A673 (cell line): Measurements from ENCODE around the gene F3. TPM values are rescaled to one million over a fixed set of nuclear protein-coding genes. Genes with fewer than 3 reads are reported as not detected.

Experiments
- BruUV-seq: library from RNA; stranded (reverse); fragments of 400-500 nt; replicated peaks from 2 replicates; lab custom pipeline; 2021; lab: Mats Ljungman, UMichigan
- CTCF ChIA-PET: fragments of 300-600 bp; sonication (Branson Sonifier 250); formaldehyde crosslinking; loops from one replicate; lab custom pipeline; 2022; ENCODE audit warnings: antibody characterized with exemption; lab: Charles Lee
- POLR2A ChIA-PET: fragments of 300-600 bp; sonication (Branson Sonifier 250); formaldehyde crosslinking; loops from one replicate; lab custom pipeline; 2022; ENCODE audit warnings: antibody characterized with exemption; ENCODE audit not compliant: low non-redundant PET; lab: Charles Lee
- DNase-seq: peaks from one replicate; pipeline ENCODE4 v3.0.0-alpha.2; 2015; ENCODE audit warnings: low spot score
- H3K27ac ChIP-seq: fragments of 200-600 bp; sonication (generic); 2 replicates; pipeline ENCODE4 v1.5.1; 2016; ENCODE audit warnings: mixed run types, low read depth, mild to moderate bottlenecking, mixed read lengths, antibody characterized with exemption, low read length; ENCODE audit not compliant: poor library complexity, severe bottlenecking
- H3K27me3 ChIP-seq: fragments of 200-600 bp; sonication (generic); replicated peaks from 2 replicates; pipeline ENCODE4 v1.6.1; 2017; ENCODE audit warnings: mixed run types, low read depth, mild to moderate bottlenecking, mixed read lengths, antibody characterized with exemption, low read length; ENCODE audit not compliant: insufficient read depth, poor library complexity
- H3K36me3 ChIP-seq: fragments of 200-600 bp; sonication (generic); 2 replicates; pipeline ENCODE4 v1.6.1; 2016; ENCODE audit warnings: mixed run types, mild to moderate bottlenecking, mixed read lengths, antibody characterized with exemption, low read length; ENCODE audit not compliant: insufficient read depth, poor library complexity, severe bottlenecking
- H3K4me1 ChIP-seq: fragments of 200-600 bp; sonication (generic); 2 replicates; pipeline ENCODE4 v1.6.1; 2017; ENCODE audit warnings: mixed run types, mild to moderate bottlenecking, mixed read lengths, antibody characterized with exemption, low read length; ENCODE audit not compliant: insufficient read depth, poor library complexity, severe bottlenecking
- H3K4me3 ChIP-seq: fragments of 200-600 bp; sonication (generic); 2 replicates; pipeline ENCODE4 v1.5.1; 2016; ENCODE audit warnings: low read depth, mixed run types, mild to moderate bottlenecking, mixed read lengths, low read length; ENCODE audit not compliant: poor library complexity, severe bottlenecking
- H3K9me3 ChIP-seq: fragments of 200-600 bp; sonication (generic); 2 replicates; pipeline ENCODE4 v1.6.1; 2016; ENCODE audit warnings: mixed run types, low read depth, mild to moderate bottlenecking, mixed read lengths, antibody characterized with exemption, low read length; ENCODE audit not compliant: poor library complexity, severe bottlenecking
- EZH2 ChIP-seq: fragments of 200-600 bp; sonication (generic); IDR thresholded peaks from 2 replicates; pipeline ENCODE4 v1.6.1; 2017; ENCODE audit warnings: borderline replicate concordance, low read depth, mild to moderate bottlenecking, mixed read lengths, antibody characterized with exemption, low read length; ENCODE audit not compliant: poor library complexity, severe bottlenecking
- intact Hi-C: fragments of 100-400 bp; cut with micrococcal nuclease; formaldehyde crosslinking; loops from one replicate; pipeline ENCODE4 v1.10.0; 2022; ENCODE audit not compliant: unreplicated experiment
- total RNA-seq: library from RNA; stranded (reverse); gene quantifications from 2 replicates; pipeline ENCODE4 v1.2.3, GENCODE V29; 2021
- TF ChIP-seq, protein P1 (sequence below): fragments of 300-800, 200-600 bp; sonication (generic); conservative IDR thresholded peaks from 2 replicates; pipeline ENCODE4 v1.5.1; 2017; ENCODE audit warnings: low read depth, mild to moderate bottlenecking, antibody characterized with exemption, low read length, moderate library complexity, mixed read lengths

The F3 gene
- total RNA-seq, 1 experiment from 2014 or later, result 5.6 TPM

DNA sequence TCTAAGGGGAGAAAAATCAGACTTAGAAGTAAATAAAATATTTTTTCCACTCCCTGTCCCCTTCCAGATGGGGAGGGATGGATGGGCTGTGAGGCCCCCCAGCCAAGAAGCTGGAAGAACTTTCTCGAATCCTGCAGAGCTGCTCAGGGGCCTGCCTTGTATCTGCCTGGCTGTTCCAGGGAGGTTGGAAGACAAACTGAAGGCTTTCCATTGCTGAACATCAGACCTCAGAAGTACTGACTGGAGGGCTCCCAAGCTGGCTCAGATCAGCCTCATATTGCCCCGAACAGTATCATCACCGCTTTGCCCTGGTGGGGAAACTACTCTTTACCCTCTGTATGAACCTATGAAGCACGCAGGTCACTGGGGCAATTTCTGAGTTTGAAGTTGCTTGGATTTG, 12.4 kb upstream of the F3 start:
- intact Hi-C loops, result no loop called here
- TF ChIP-seq, protein P1, sequence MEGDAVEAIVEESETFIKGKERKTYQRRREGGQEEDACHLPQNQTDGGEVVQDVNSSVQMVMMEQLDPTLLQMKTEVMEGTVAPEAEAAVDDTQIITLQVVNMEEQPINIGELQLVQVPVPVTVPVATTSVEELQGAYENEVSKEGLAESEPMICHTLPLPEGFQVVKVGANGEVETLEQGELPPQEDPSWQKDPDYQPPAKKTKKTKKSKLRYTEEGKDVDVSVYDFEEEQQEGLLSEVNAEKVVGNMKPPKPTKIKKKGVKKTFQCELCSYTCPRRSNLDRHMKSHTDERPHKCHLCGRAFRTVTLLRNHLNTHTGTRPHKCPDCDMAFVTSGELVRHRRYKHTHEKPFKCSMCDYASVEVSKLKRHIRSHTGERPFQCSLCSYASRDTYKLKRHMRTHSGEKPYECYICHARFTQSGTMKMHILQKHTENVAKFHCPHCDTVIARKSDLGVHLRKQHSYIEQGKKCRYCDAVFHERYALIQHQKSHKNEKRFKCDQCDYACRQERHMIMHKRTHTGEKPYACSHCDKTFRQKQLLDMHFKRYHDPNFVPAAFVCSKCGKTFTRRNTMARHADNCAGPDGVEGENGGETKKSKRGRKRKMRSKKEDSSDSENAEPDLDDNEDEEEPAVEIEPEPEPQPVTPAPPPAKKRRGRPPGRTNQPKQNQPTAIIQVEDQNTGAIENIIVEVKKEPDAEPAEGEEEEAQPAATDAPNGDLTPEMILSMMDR, result no peak
- no peak for TF ChIP-seq EZH2
- H3K36me3 ChIP-seq, result no peaks in the 10 kb centered on the region
- no peak overlapping the region for H3K4me3 ChIP-seq
- no peak for DNase-seq
- H3K4me1 ChIP-seq, result peaks cover 4% of the 10 kb centered on the region
- no TSS peak for BruUV-seq
- no peaks in the 10 kb centered on the region for H3K9me3 ChIP-seq
- H3K27ac ChIP-seq, result no peak overlapping the region
- CTCF ChIA-PET, result no interaction called here
- POLR2A ChIA-PET, result no interaction called here
- H3K27me3 ChIP-seq, result no peaks in the 10 kb centered on the region

DNA sequence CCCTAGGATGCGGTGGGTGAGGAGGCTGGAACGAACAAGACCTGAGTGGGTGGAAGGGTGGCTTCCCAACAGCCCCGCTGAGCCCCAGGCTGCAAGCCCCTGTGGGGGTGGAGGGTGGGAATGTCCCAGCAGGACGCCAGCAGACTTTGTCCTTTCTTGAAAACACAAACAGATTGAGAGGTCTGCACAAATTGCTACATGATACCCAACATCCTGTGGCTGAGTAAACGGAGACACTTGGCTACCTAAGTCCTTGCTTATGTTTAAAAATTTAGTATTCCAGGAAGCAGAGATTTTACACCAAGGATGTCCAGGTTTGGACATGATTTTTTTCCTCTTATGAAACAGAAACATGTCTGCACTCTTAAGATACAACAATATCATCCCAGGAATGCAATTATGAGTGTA, 11.8 kb upstream of the F3 start:
- no peaks in the 10 kb centered on the region for H3K9me3 ChIP-seq
- H3K27me3 ChIP-seq, result no peaks in the 10 kb centered on the region
- no peak for TF ChIP-seq EZH2
- TF ChIP-seq, protein P1, result no peak
- H3K4me3 ChIP-seq, result no peak overlapping the region
- no peak for DNase-seq
- POLR2A ChIA-PET, result no interaction called here
- no peaks in the 10 kb centered on the region for H3K36me3 ChIP-seq
- H3K27ac ChIP-seq, result no peak overlapping the region
- CTCF ChIA-PET, result no interaction called here
- BruUV-seq, result no TSS peak
- H3K4me1 ChIP-seq, result peaks cover 4% of the 10 kb centered on the region
- intact Hi-C loops, result no loop called here

DNA sequence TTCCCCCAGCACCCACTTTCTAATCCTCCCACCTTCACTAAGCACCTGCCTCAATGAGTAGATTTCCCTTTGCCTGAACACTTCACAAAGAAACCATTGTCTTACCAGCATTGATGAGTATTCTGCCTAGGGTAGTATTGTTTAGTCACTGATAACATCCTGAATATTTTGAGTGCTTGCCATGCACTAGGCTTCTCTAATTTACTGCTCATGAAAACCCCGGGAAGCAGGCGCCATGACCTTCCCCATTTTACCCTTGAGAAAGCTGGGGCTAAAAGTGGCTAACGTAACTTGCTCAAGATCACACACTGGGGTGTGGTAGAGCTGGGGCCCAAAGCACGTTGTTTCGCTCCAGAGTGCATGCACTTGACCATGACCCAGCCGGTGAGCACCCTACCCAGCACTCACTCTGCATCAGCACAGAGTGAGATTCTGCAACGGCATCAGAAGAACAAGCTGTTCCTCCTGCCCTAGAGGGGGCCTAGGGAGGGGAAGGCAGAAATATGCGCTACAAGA, 10.6 kb upstream of the F3 start:
- TF ChIP-seq, protein P1, result no peak
- no peak for TF ChIP-seq EZH2
- no TSS peak for BruUV-seq
- POLR2A ChIA-PET, result no interaction called here

More for the DNA sequence above, 10.6 kb upstream of the F3 start:
- Histone ChIP-seq H3K9me3 (no peaks in the 10 kb centered on the region), H3K27ac (no peak overlapping the region), H3K4me3 (no peak overlapping the region), H3K36me3 (no peaks in the 10 kb centered on the region), H3K27me3 (no peaks in the 10 kb centered on the region), H3K4me1 (peaks cover 4% of the 10 kb centered on the region)
- no peak for DNase-seq
- intact Hi-C loops, result no loop called here
- CTCF ChIA-PET, result no interaction called here
